IPS-18a (cell line): ENCODE data around the gene IGF1.
"Not testable (repeated sequence)": the region's sequence is repeated elsewhere in the genome, so short reads cannot be mapped to it uniquely, and the experiment has no call there.

Source experiments
- H3K27ac ChIP-seq: one replicate; pipeline ENCODE4 v1.5.1; 2013; ENCODE audit warnings: low read length
- H3K27me3 ChIP-seq: one replicate; pipeline ENCODE4 v1.6.1; 2013; ENCODE audit warnings: mild to moderate bottlenecking, low read length; ENCODE audit not compliant: control insufficient read depth, insufficient read depth
- H3K36me3 ChIP-seq: one replicate; pipeline ENCODE4 v1.6.1; 2013; ENCODE audit warnings: low read depth, low read length; ENCODE audit not compliant: control insufficient read depth
- H3K4me1 ChIP-seq: one replicate; pipeline ENCODE4 v1.6.1; 2013; ENCODE audit warnings: low read depth, low read length; ENCODE audit not compliant: control insufficient read depth
- H3K4me3 ChIP-seq: one replicate; pipeline ENCODE4 v1.5.1; 2013; ENCODE audit warnings: low read length
- H3K9ac ChIP-seq: one replicate; pipeline ENCODE4 v1.6.1; 2013; ENCODE audit warnings: mild to moderate bottlenecking, low read length, moderate library complexity
- H3K9me3 ChIP-seq: one replicate; pipeline ENCODE4 v1.6.1; 2013; ENCODE audit warnings: low read depth, low read length; ENCODE audit not compliant: control insufficient read depth

Gene IGF1

GRCh38 chr12:102454808-102455760 lies 25.3 kb downstream of the IGF1 start:
- Histone ChIP-seq H3K4me1 (peaks cover 5% of the 10 kb centered on the region), H3K36me3 (no peaks in the 10 kb centered on the region), H3K27ac (no peak overlapping the region), H3K27me3 (no peaks in the 10 kb centered on the region), H3K9me3 (no peaks in the 10 kb centered on the region), H3K9ac (no peak overlapping the region), H3K4me3 (no peak overlapping the region)

GRCh38 chr12:102454330-102454729 lies 26.0 kb downstream of the IGF1 start:
- Histone ChIP-seq H3K9ac (no peak overlapping the region), H3K9me3 (no peaks in the 10 kb centered on the region), H3K27ac (no peak overlapping the region), H3K36me3 (no peaks in the 10 kb centered on the region), H3K27me3 (no peaks in the 10 kb centered on the region), H3K4me1 (peaks cover 5% of the 10 kb centered on the region), H3K4me3 (no peak overlapping the region)

- H3K4me1 ChIP-seq, result peaks cover 5% of the 10 kb centered on the region
- H3K9me3 ChIP-seq, result no peaks in the 10 kb centered on the region
- H3K9ac ChIP-seq, result no peak overlapping the region
- no peaks in the 10 kb centered on the region for H3K27me3 ChIP-seq
- H3K36me3 ChIP-seq, result no peaks in the 10 kb centered on the region
- no peak overlapping the region for H3K27ac ChIP-seq
- H3K4me3 ChIP-seq, result no peak overlapping the region
Observed at GRCh38 chr12:102452605-102453004, 27.8 kb downstream of the IGF1 start.

GRCh38 chr12:102449018-102449417 lies 31.3 kb downstream of the IGF1 start:
- not testable (repeated sequence) for H3K27ac ChIP-seq, H3K36me3 ChIP-seq, H3K4me1 ChIP-seq, H3K27me3 ChIP-seq, H3K4me3 ChIP-seq, H3K9me3 ChIP-seq, H3K9ac ChIP-seq

- not testable (repeated sequence) for H3K4me1 ChIP-seq, H3K9ac ChIP-seq, H3K27ac ChIP-seq, H3K27me3 ChIP-seq, H3K9me3 ChIP-seq, H3K36me3 ChIP-seq, H3K4me3 ChIP-seq
Observed at GRCh38 chr12:102447426-102447825, 32.9 kb downstream of the IGF1 start.

DNA sequence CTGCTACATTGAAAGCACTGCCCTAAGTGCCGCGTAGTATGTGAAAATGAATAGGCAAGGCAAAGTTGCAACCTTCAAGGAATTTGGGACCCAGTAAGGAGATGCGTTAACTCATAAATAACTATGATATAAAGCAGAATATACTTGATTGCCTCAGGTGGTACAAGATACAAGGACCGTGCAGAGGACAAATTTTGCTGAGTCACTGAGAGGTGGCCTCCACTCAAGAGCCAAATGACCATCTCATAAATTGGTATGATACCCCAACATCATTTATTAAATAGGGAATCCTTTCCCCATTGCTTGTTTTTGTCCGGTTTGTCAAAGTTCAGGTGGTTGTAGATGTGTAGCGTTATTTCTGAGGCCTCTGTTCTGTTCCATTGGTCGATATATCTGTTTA lies 35.7 kb downstream of the IGF1 start:
- no peak overlapping the region for H3K4me3 ChIP-seq
- no peaks in the 10 kb centered on the region for H3K36me3 ChIP-seq
- no peaks in the 10 kb centered on the region for H3K4me1 ChIP-seq
- no peaks in the 10 kb centered on the region for H3K9me3 ChIP-seq
- H3K9ac ChIP-seq, result no peak overlapping the region
- H3K27me3 ChIP-seq, result no peaks in the 10 kb centered on the region
- no peak overlapping the region for H3K27ac ChIP-seq

- Histone ChIP-seq H3K9ac (no peak overlapping the region), H3K4me1 (no peaks in the 10 kb centered on the region), H3K36me3 (no peaks in the 10 kb centered on the region), H3K27me3 (no peaks in the 10 kb centered on the region), H3K4me3 (no peak overlapping the region), H3K27ac (no peak overlapping the region), H3K9me3 (no peaks in the 10 kb centered on the region)
Observed at GRCh38 chr12:102444093-102444492, 36.3 kb downstream of the IGF1 start.

- Histone ChIP-seq H3K4me3 (no peak overlapping the region), H3K4me1 (no peaks in the 10 kb centered on the region), H3K9ac (no peak overlapping the region), H3K9me3 (no peaks in the 10 kb centered on the region), H3K36me3 (no peaks in the 10 kb centered on the region), H3K27me3 (no peaks in the 10 kb centered on the region), H3K27ac (no peak overlapping the region)
Observed at GRCh38 chr12:102441077-102441596, 39.2 kb downstream of the IGF1 start.

DNA sequence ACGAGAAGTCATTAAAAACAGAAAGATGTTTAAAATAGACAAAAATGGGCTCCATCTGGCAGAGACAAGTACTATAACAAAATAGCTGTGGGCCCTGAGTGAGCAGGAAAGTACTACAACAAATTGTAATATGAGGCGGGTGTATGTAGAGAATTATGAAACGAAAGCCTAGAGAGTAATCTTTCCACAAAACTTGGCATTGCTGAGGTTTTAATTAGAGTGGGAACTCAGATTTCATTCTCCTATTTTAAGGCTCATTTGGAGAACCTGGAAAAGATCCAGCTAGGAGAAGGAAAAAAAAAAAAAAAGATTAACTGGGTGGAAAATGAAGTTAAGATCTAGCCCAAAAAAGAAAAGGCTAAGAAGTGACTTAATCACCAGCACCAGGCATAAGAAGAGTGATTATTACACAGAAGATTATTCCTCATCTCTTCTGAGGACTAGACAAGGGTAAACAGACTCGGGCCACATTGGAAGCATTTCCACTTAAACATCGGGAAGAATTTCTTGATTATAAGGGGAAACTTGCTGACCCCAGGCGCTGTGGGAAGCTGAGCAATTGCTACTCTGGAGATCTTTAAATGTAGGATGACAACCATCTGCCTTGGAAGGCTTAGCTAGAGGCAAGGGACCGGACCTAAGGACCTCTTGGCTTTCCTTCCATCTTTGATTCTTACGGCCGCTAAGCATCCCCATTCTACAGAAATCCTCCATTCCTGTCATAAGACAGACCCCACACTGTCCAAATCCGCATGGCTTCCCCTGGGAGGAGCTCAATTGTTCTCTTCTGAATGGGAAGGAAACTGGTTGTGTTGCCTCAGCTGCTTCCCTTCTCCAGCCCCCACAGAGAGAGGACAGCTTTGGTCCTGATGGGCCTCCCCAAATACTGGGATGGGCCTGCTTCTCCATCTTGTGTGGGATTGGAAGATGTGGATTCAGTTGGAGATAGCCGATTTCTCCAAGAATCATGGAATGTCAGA lies 40.6 kb downstream of the IGF1 start:
- Histone ChIP-seq H3K36me3 (no peaks in the 10 kb centered on the region), H3K4me1 (no peaks in the 10 kb centered on the region), H3K9ac (no peak overlapping the region), H3K9me3 (no peaks in the 10 kb centered on the region), H3K4me3 (no peak overlapping the region), H3K27me3 (no peaks in the 10 kb centered on the region), H3K27ac (no peak overlapping the region)

DNA sequence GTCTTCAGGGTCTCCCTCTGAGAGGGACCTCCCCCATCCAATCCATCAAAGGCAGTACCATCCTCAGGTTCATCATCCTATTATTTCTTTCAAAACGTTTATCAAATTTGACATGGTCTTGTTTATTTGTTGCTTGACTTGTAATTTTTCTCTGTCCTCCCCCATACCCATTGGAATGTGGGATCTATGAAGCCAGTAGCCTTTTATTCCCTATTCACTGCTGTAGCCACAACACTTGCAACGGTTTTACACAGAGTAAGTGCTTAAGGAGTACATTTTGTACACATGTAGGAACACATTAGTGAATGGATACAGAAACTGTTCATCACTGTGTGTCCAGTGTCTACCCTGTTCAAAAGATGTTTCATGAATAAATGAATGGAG lies 41.5 kb downstream of the IGF1 start:
- Histone ChIP-seq H3K9ac (no peak overlapping the region), H3K4me1 (no peaks in the 10 kb centered on the region), H3K27me3 (no peaks in the 10 kb centered on the region), H3K9me3 (no peaks in the 10 kb centered on the region), H3K27ac (no peak overlapping the region), H3K4me3 (no peak overlapping the region), H3K36me3 (no peaks in the 10 kb centered on the region)

GRCh38 chr12:102438047-102438826 lies 42.1 kb downstream of the IGF1 start:
- Histone ChIP-seq H3K36me3 (no peaks in the 10 kb centered on the region), H3K4me3 (no peak overlapping the region), H3K27me3 (no peaks in the 10 kb centered on the region), H3K9ac (no peak overlapping the region), H3K27ac (no peak overlapping the region), H3K9me3 (no peaks in the 10 kb centered on the region), H3K4me1 (no peaks in the 10 kb centered on the region)
